Renal pelvis (tissue), 12 donors: Measurements from ENCODE around the gene COL6A3. TPM values are rescaled to one million over a fixed set of nuclear protein-coding genes. Genes with fewer than 3 reads are reported as not detected.
A peak's percentile ranks its signal among the peaks of the same experiment; 100 is the strongest.

ENCODE experiments used
- DNase-seq: peaks from one replicate; pipeline ENCODE4 v3.0.0-alpha.2; 2013
- long read RNA-seq, 16 experiments: transcript quantifications; one replicate each; lab custom pipeline, GENCODE V29; 2026
- polyA plus RNA-seq, 3 donors: library from polyadenylated mRNA; unstranded; fragments of 120-200 nt; gene quantifications; one replicate each; pipeline ENCODE4 v1.2.1, GENCODE V29; 2013; ENCODE audit not compliant: insufficient read length in 3 of 3

Gene COL6A3
- polyA plus RNA-seq: 100 to 1,000 TPM; 184 to 262 (median 257) TPM
- long read RNA-seq, donor 1, full-length matches to known transcripts: 7 of 46 reads
- long read RNA-seq, donor 1, partial matches to known transcripts: 39 of 46 reads
- long read RNA-seq, donor 1, other reads (novel, unspliced or antisense): 0 of 46 reads
- long read RNA-seq, donor 2, full-length matches to known transcripts: 12 of 155 reads
- long read RNA-seq, donor 2, partial matches to known transcripts: 143 of 155 reads
- long read RNA-seq, donor 2, other reads (novel, unspliced or antisense): 0 of 155 reads
- long read RNA-seq, donor 3, full-length matches to known transcripts: 19 of 137 reads
- long read RNA-seq, donor 3, partial matches to known transcripts: 118 of 137 reads
- long read RNA-seq, donor 3, other reads (novel, unspliced or antisense): 0 of 137 reads
- long read RNA-seq, donor 4, full-length matches to known transcripts: 13 of 62 reads
- long read RNA-seq, donor 4, partial matches to known transcripts: 49 of 62 reads
- long read RNA-seq, donor 4, other reads (novel, unspliced or antisense): 0 of 62 reads
- long read RNA-seq, donor 5, full-length matches to known transcripts: 5 of 15 reads
- long read RNA-seq, donor 5, partial matches to known transcripts: 10 of 15 reads
- long read RNA-seq, donor 5, other reads (novel, unspliced or antisense): 0 of 15 reads
- long read RNA-seq, donor 6, full-length matches to known transcripts: 13 of 59 reads
- long read RNA-seq, donor 6, partial matches to known transcripts: 46 of 59 reads
- long read RNA-seq, donor 6, other reads (novel, unspliced or antisense): 0 of 59 reads
- long read RNA-seq, donor 7, full-length matches to known transcripts: 11 of 173 reads
- long read RNA-seq, donor 7, partial matches to known transcripts: 162 of 173 reads
- long read RNA-seq, donor 7, other reads (novel, unspliced or antisense): 0 of 173 reads
- long read RNA-seq, donor 8, full-length matches to known transcripts: 10 of 84 reads
- long read RNA-seq, donor 8, partial matches to known transcripts: 74 of 84 reads
- long read RNA-seq, donor 8, other reads (novel, unspliced or antisense): 0 of 84 reads
- long read RNA-seq, donor 9, full-length matches to known transcripts: 20 of 184 reads
- long read RNA-seq, donor 9, partial matches to known transcripts: 164 of 184 reads
- long read RNA-seq, donor 9, other reads (novel, unspliced or antisense): 0 of 184 reads
- long read RNA-seq, donor 10, full-length matches to known transcripts: 27 of 188 reads
- long read RNA-seq, donor 10, partial matches to known transcripts: 161 of 188 reads
- long read RNA-seq, donor 10, other reads (novel, unspliced or antisense): 0 of 188 reads
- long read RNA-seq, donor 11, partial matches to known transcripts: 79 of 83 reads
- long read RNA-seq, donor 11, other reads (novel, unspliced or antisense): 0 of 83 reads
- long read RNA-seq, donor 12, full-length matches to known transcripts: 17 of 150 reads
- long read RNA-seq, donor 12, partial matches to known transcripts: 133 of 150 reads
- long read RNA-seq, donor 12, other reads (novel, unspliced or antisense): 0 of 150 reads
- long read RNA-seq, donor 13, full-length matches to known transcripts: 13 of 32 reads
- long read RNA-seq, donor 13, partial matches to known transcripts: 19 of 32 reads
- long read RNA-seq, donor 13, other reads (novel, unspliced or antisense): 0 of 32 reads
- long read RNA-seq, donor 14: 0 reads
- long read RNA-seq, donor 15, full-length matches to known transcripts: 17 of 123 reads
- long read RNA-seq, donor 15, partial matches to known transcripts: 106 of 123 reads
- long read RNA-seq, donor 15, other reads (novel, unspliced or antisense): 0 of 123 reads
- long read RNA-seq, donor 16, full-length matches to known transcripts: 15 of 145 reads
- long read RNA-seq, donor 16, partial matches to known transcripts: 130 of 145 reads
- long read RNA-seq, donor 16, other reads (novel, unspliced or antisense): 0 of 145 reads

GRCh38 chr2:237413777-237414661 is at the start of gene COL6A3:
COL6A3 (minus strand) TSS chr2:237414164; CDS start chr2:237396817, 17,347 bp downstream.
- DNase-seq: peak; percentile 90

GRCh38 chr2:237459741-237460174 is 45.8 kb upstream of the COL6A3 start:
- DNase-seq: no peak

GRCh38 chr2:237459226-237459625 is 45.3 kb upstream of the COL6A3 start:
- no peak for DNase-seq

- no peak for DNase-seq
Measured at GRCh38 chr2:237458519-237458918, 44.6 kb upstream of the COL6A3 start.

- DNase-seq: no peak
Measured at GRCh38 chr2:237457388-237457941, 43.5 kb upstream of the COL6A3 start.

GRCh38 chr2:237456200-237456843 is 42.4 kb upstream of the COL6A3 start:
- peak; percentile 73 for DNase-seq

GRCh38 chr2:237455764-237456163 is 41.8 kb upstream of the COL6A3 start:
- no peak for DNase-seq

GRCh38 chr2:237453671-237454070 is 39.7 kb upstream of the COL6A3 start:
- no peak for DNase-seq

- no peak for DNase-seq
Measured at GRCh38 chr2:237452861-237453260, 38.9 kb upstream of the COL6A3 start.

- DNase-seq: peak; percentile 91
Measured at GRCh38 chr2:237451643-237452469, 37.9 kb upstream of the COL6A3 start.

- DNase-seq: no peak
Measured at GRCh38 chr2:237450583-237450982, 36.6 kb upstream of the COL6A3 start.

GRCh38 chr2:237450108-237450507 is 36.1 kb upstream of the COL6A3 start:
- DNase-seq: no peak

GRCh38 chr2:237449193-237449881 is 35.4 kb upstream of the COL6A3 start:
- DNase-seq: peak; percentile 49

- DNase-seq: no peak
Measured at GRCh38 chr2:237448626-237449025, 34.7 kb upstream of the COL6A3 start.

GRCh38 chr2:237448171-237448570 is 34.2 kb upstream of the COL6A3 start:
- DNase-seq: no peak

GRCh38 chr2:237447496-237447895 is 33.5 kb upstream of the COL6A3 start:
- DNase-seq: no peak

- peak; percentile 49 for DNase-seq
Measured at GRCh38 chr2:237446338-237446665, 32.3 kb upstream of the COL6A3 start.
